ENCODE results near the gene FOXN3. TPM values are rescaled to one million over a fixed set of nuclear protein-coding genes. Genes with fewer than 3 reads are reported as not detected.

The FOXN3 gene
- polyA plus RNA-seq, 2 of the 4 experiments (the other 2 are of a cell fraction) = 6.0 to 6.4 TPM

DNA sequence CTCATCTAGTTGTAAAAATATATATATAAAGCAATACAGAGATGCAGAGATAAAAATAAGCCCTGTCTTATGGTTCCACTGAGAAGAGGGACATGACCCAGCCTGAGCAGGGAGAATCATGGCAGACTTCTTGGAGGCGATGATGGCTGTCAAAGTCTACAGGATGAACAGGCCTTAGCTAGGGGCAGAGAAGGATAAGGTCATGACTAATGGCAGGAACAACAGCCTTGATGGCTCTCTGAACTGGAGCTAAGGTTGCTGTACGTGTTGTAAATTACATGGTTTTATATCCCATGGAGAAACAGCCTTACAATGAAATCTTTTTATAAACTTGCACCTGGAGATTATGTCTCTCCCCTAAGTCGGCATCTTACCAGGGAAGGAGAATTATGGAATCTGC is 32.4 kb downstream of the FOXN3 start:
- DNase-seq (ENCODE audit: low read depth in 1 of 2, low spot score in 1 of 2) (no peak), ATAC-seq (no peak), FAIRE-seq (no peak)
- no peak overlapping the region for H3K4me2 ChIP-seq
- H3K27ac ChIP-seq = no peak overlapping the region
- CTCF ChIA-PET = interaction anchor here (0.6 kb wide), 1 partner anchor 239 kb away, joined by 3 read pairs; no protein-coding TSS in a partner anchor
- WGBS (ENCODE audit: missing lambda C conversion rate) = 80% methylated on average over 3 of the region's 3 CpGs
- TF ChIP-seq HOXA7 (CRISPR knock-in tag; IDR thresholded peaks at IDR 0.05) = no peak
- TF ChIP-seq ZNF302 (CRISPR knock-in tag; IDR thresholded peaks at IDR 0.05) = no peak
- TF ChIP-seq CBX2 (IDR thresholded peaks at IDR 0.05; ENCODE audit: borderline replicate concordance, low read depth) = no peak
- POLR2A ChIA-PET = no interaction called here
- no peaks in the 10 kb centered on the region for H3K9me3 ChIP-seq
- H3K4me3 ChIP-seq = no peak overlapping the region
- H3K4me1 ChIP-seq = no peaks in the 10 kb centered on the region

DNA sequence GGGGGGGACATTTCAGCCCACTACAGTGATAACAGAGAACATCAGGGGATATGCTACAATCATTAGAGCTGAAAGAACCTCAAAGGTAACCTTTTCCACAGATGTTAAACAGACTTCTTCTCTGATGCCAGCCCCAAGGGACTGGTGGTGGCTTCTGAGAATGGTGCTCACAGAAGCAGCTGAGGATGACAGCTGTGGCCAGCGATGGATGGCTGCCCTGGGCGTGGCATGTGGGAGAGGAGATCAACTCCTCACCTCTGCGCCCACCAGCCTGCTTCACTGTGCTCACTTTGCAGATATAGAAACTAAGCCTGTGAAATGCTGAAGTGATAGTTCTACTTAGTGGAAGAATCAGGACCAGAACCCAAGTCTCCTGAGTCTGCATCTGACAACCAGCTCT is 33.0 kb downstream of the FOXN3 start:
- no peak overlapping the region for H3K4me2 ChIP-seq
- POLR2A ChIA-PET = no interaction called here
- no peaks in the 10 kb centered on the region for H3K9me3 ChIP-seq
- TF ChIP-seq ZNF302 (CRISPR knock-in tag; IDR thresholded peaks at IDR 0.05) (no peak), REST (IDR thresholded peaks at IDR 0.05) (no peak), CBX2 (IDR thresholded peaks at IDR 0.05; ENCODE audit: borderline replicate concordance, low read depth) (no peak), POLR2AphosphoS2 (conservative IDR thresholded peaks at IDR 0.05; ENCODE audit: low read length) (no peak), RCOR1 (IDR thresholded peaks at IDR 0.05; ENCODE audit: low read depth, low read length) (no peak), EP300 (IDR thresholded peaks at IDR 0.05) (no peak), ESRRA (IDR thresholded peaks at IDR 0.05; ENCODE audit: borderline replicate concordance, low read length) (no peak), MYC (IDR thresholded peaks at IDR 0.05; ENCODE audit: borderline replicate concordance, low read length) (no peak), TFCP2L1 (CRISPR knock-in tag; IDR thresholded peaks at IDR 0.05) (no peak), TP53 (CRISPR knock-in tag; IDR thresholded peaks at IDR 0.05) (no peak), ZFP36 (IDR thresholded peaks at IDR 0.05; ENCODE audit: borderline replicate concordance, partially characterized antibody) (no peak)
- TF ChIP-seq, protein P1, sequence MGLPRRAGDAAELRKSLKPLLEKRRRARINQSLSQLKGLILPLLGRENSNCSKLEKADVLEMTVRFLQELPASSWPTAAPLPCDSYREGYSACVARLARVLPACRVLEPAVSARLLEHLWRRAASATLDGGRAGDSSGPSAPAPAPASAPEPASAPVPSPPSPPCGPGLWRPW (IDR thresholded peaks at IDR 0.05) = no peak
- WGBS (ENCODE audit: missing lambda C conversion rate) = 88% methylated on average over 3 of the region's 3 CpGs
- H3K4me3 ChIP-seq = no peak overlapping the region
- DNase-seq (ENCODE audit: low read depth in 1 of 2, low spot score in 1 of 2) (no peak), ATAC-seq (no peak), FAIRE-seq (no peak)
- CTCF ChIA-PET = interaction anchor here (0.6 kb wide), 1 partner anchor 240 kb away, joined by 3 read pairs; no protein-coding TSS in a partner anchor
- no peak overlapping the region for H3K27ac ChIP-seq
- no peaks in the 10 kb centered on the region for H3K4me1 ChIP-seq

- Histone ChIP-seq H3K27ac (no peak overlapping the region), H3K4me2 (no peak overlapping the region), H3K9me3 (no peaks in the 10 kb centered on the region), H3K4me1 (no peaks in the 10 kb centered on the region), H3K4me3 (no peak overlapping the region)
- DNase-seq (ENCODE audit: low read depth in 1 of 2, low spot score in 1 of 2) = no peak
- CTCF ChIA-PET = interaction anchor here (1.6 kb wide), 1 partner anchor 10 kb away, joined by 3 read pairs; no protein-coding TSS in a partner anchor
- ATAC-seq = no peak
- WGBS (ENCODE audit: missing lambda C conversion rate) = 75% methylated on average over 14 of the region's 14 CpGs
- FAIRE-seq = no peak
- POLR2A ChIA-PET = no interaction called here
- TF ChIP-seq ELK1 (IDR thresholded peaks at IDR 0.05; ENCODE audit: low read depth, low read length) (no peak), RCOR1 (IDR thresholded peaks at IDR 0.05; ENCODE audit: low read depth, low read length) (no peak), JUN (IDR thresholded peaks at IDR 0.05) (no peak), RAD21 (conservative IDR thresholded peaks at IDR 0.05 in 1 of 2, IDR thresholded peaks at IDR 0.05 in 1 of 2) (no peak), POLR2AphosphoS2 (conservative IDR thresholded peaks at IDR 0.05; ENCODE audit: low read length) (no peak), REST (IDR thresholded peaks at IDR 0.05) (no peak), GATA3 (IDR thresholded peaks at IDR 0.05; ENCODE audit: borderline replicate concordance) (no peak), ZSCAN20 (CRISPR knock-in tag; IDR thresholded peaks at IDR 0.05) (no peak), ZNF302 (CRISPR knock-in tag; IDR thresholded peaks at IDR 0.05) (no peak), CHD2 (IDR thresholded peaks at IDR 0.05; ENCODE audit: low read length, partially characterized antibody) (no peak)
- TF ChIP-seq, protein P2, sequence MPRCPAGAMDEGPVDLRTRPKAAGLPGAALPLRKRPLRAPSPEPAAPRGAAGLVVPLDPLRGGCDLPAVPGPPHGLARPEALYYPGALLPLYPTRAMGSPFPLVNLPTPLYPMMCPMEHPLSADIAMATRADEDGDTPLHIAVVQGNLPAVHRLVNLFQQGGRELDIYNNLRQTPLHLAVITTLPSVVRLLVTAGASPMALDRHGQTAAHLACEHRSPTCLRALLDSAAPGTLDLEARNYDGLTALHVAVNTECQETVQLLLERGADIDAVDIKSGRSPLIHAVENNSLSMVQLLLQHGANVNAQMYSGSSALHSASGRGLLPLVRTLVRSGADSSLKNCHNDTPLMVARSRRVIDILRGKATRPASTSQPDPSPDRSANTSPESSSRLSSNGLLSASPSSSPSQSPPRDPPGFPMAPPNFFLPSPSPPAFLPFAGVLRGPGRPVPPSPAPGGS (IDR thresholded peaks at IDR 0.05) = no peak
Measured at GRCh38 chr14:89382901-89383845, 33.9 kb downstream of the FOXN3 start.
